Measurements from ENCODE around the gene CRACR2A.

Gene CRACR2A

DNA sequence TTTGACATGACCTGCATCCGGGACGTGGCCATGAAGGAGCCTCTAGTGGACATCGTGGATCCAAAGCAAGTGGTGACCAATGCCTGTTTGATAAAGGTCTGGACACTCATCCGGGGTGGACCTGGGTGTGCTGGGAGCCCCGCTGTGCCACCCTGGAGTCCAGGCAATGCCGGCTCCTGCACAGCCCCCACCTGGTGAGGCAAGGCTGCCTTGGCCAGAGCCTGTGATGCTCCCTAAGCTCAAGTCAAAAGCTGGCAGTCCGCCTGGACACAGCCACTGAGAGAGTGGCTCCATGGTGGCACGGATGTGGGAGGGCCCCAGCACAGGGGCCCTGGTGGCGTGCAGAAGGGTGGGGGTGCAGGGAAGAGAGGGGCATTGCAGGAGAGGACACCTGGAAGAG, 176.0 kb downstream of the CRACR2A start:
- H3K36me3 Mint-ChIP-seq = no peaks in the 10 kb centered on the region
- no peaks in the 10 kb centered on the region for H3K27me3 Mint-ChIP-seq
- no peak overlapping the region for H3K4me3 Mint-ChIP-seq
- H3K4me1 Mint-ChIP-seq = no peaks in the 10 kb centered on the region
- H3K27ac Mint-ChIP-seq = no peak overlapping the region
- no peaks in the 10 kb centered on the region for H3K9me3 Mint-ChIP-seq

DNA sequence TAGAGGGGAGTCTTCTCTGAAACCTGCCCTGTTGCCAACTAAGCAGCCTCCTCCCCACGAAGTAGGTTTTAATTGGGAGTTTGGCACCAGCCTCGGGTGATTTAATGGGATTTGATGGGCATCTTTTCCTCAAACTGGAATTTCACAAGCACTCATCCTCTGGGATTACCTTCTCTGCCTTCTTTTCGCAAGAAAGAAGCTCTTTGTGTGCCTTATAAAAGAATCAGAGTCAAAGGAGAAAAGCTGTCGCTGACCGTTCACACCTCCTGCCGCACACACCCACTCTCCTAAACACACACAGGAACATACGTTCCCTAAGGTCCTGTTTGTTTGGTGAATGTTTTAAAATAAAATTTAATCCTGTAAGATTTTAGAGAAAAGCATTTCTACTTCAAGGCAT, 177.9 kb downstream of the CRACR2A start:
- no peaks in the 10 kb centered on the region for H3K27me3 Mint-ChIP-seq
- H3K4me1 Mint-ChIP-seq = no peaks in the 10 kb centered on the region
- no peaks in the 10 kb centered on the region for H3K9me3 Mint-ChIP-seq

DNA sequence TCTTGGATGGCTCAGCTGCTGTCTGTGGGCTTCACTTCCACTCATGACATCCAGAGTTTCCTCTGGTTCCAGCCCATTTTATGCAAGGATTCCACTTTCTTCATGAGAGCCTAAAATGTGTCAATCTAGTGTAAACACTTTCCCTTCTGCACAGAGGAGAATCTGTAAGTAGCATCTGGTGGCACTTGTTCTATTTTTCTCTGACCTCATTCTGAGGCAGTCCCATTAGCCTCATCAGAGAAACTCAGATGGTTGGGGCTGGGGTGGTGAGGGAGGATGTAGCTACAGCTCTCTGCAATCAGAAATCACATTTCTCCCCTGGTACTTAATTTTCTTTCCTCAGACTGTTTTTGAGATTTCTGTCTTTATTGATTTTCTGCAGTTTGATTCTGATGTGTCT, 180.3 kb downstream of the CRACR2A start:
- H3K36me3 Mint-ChIP-seq = no peaks in the 10 kb centered on the region
- no peaks in the 10 kb centered on the region for H3K27me3 Mint-ChIP-seq
- H3K27ac Mint-ChIP-seq = no peak overlapping the region

More for the DNA sequence above, 177.9 kb downstream of the CRACR2A start:
- Mint-ChIP-seq H3K4me3 (no peak overlapping the region), H3K27ac (no peak overlapping the region), H3K36me3 (no peaks in the 10 kb centered on the region)

DNA sequence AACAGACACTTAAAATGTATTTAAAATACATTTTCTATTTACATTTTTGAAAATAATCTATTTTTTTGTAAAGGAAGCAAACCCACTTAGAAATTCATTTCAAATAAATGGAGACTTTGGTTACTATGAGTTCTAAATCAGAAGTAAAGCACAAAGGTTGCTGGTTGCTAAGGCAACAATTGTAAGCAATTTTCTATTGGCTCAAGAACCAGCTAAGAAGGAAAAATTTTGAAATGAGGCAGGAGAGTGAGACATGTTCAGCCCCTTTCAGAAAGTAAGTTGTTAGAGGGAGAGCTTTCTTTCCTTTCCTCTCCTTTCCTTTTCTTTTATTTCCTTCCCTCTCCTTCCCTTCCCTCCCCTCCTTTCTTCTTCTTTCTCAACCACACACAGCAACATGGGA, 181.2 kb downstream of the CRACR2A start:
- Mint-ChIP-seq H3K27ac (no peak overlapping the region), H3K4me3 (no peak overlapping the region), H3K36me3 (no peaks in the 10 kb centered on the region), H3K4me1 (no peaks in the 10 kb centered on the region), H3K27me3 (no peaks in the 10 kb centered on the region), H3K9me3 (no peaks in the 10 kb centered on the region)

More for the DNA sequence above, 180.3 kb downstream of the CRACR2A start:
- Mint-ChIP-seq H3K9me3 (no peaks in the 10 kb centered on the region), H3K4me3 (no peak overlapping the region), H3K4me1 (no peaks in the 10 kb centered on the region)

DNA sequence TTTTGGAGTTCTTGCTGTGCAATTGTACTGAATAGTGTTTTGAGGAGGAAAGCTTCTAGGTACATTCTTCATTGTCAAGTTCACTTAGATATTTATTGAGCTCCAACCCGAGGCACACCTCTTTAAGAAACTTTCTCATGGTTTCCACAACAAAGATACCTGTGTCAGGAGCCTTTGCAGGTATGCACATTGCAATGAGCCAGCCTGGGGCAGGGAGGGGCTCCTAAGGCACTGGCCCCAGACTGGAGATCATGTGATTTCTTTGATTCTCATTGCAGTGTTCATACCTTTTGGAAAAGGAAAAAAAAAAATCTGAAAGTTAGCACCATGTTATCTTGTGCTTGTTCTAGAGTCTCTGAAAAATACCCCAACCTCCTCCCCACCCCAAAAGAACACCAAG, 181.6 kb downstream of the CRACR2A start:
- H3K36me3 Mint-ChIP-seq = no peaks in the 10 kb centered on the region
- no peak overlapping the region for H3K27ac Mint-ChIP-seq
- H3K27me3 Mint-ChIP-seq = no peaks in the 10 kb centered on the region
- no peak overlapping the region for H3K4me3 Mint-ChIP-seq
- no peaks in the 10 kb centered on the region for H3K9me3 Mint-ChIP-seq
- no peaks in the 10 kb centered on the region for H3K4me1 Mint-ChIP-seq

- Mint-ChIP-seq H3K27me3 (no peaks in the 10 kb centered on the region), H3K9me3 (no peaks in the 10 kb centered on the region), H3K36me3 (no peaks in the 10 kb centered on the region), H3K4me3 (no peak overlapping the region), H3K4me1 (no peaks in the 10 kb centered on the region), H3K27ac (no peak overlapping the region)
These were observed 184.2 kb downstream of the CRACR2A start for GRCh38 chr12:3568695-3569094.

DNA sequence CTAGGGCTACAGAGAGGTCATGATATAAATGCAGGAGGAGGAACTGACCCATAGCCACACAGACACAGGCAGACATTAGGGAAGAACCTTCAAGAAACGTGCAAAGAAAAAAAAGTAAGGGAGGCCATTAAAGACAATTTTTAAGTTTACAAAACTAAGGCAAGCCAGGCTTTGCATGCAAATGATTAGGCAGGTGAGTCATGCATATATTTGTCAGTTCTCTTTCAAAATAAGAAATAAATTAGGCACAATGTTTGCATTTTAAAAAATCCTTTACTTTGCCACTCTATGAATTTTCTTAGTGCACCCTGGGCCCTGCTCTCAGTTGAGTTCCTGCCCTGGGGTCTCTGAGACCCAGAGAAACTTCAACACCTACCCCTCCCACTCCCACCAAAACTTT, 186.9 kb downstream of the CRACR2A start:
- no peaks in the 10 kb centered on the region for H3K4me1 Mint-ChIP-seq
- H3K27me3 Mint-ChIP-seq = peaks cover 2% of the 10 kb centered on the region
- no peaks in the 10 kb centered on the region for H3K9me3 Mint-ChIP-seq
- H3K36me3 Mint-ChIP-seq = no peaks in the 10 kb centered on the region
- H3K4me3 Mint-ChIP-seq = no peak overlapping the region
- no peak overlapping the region for H3K27ac Mint-ChIP-seq
